Astrocyte of the cerebellum (primary cell): ENCODE measurements around the gene CHSY3.
A peak's percentile ranks its signal among the peaks of the same experiment; 100 is the strongest.

ENCODE experiments used
- DNase-seq: peaks from one replicate; pipeline ENCODE4 v3.0.0-alpha.2; 2011; ENCODE audit warnings: low read depth
- H3K4me3 ChIP-seq: 2 replicates; pipeline ENCODE4 v1.5.1; 2011; ENCODE audit warnings: mild to moderate bottlenecking, low read depth, low read length, moderate library complexity
- CTCF ChIP-seq: IDR thresholded peaks from 2 replicates; pipeline ENCODE4 v1.5.1; 2012; ENCODE audit warnings: low read length, low read depth, moderate library complexity, mild to moderate bottlenecking; ENCODE audit errors: missing control alignments
- in situ Hi-C: cut with HindIII; loops from 2 replicates; pipeline ENCODE4 v1.10.0; 2017; ENCODE audit warnings: low sequenced_read_pairs

The CHSY3 gene

DNA sequence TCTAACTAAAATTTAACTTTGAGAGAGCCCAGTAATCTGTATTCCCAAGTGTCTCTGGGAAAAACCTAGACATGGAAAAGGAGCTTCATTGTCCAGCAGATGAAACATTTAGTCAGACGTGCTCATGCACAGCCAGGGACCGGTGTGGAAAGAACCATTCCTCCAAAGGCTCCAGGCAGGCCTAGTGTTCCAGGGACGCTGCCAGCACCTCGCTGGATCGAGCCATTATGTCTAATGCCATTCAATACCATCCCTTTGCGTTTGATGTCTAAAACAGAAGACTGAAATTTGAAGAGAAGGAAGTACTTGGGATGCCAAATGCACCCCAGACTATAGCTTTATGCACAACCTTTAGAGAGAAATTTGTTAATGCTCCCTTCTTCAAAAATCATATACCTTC, 1.4 kb upstream of the CHSY3 start:
- in situ Hi-C loops = no loop called here
- TF ChIP-seq CTCF = no peak
- H3K4me3 ChIP-seq = no peak overlapping the region
- DNase-seq = no peak

- DNase-seq = no peak
- H3K4me3 ChIP-seq = peak overlapping the region; percentile 62
- in situ Hi-C loops = no loop called here
- TF ChIP-seq CTCF = no peak
Observed at GRCh38 chr5:129903466-129904101, 681 bp upstream of the CHSY3 start.

GRCh38 chr5:129904667-129905472, 605 bp downstream of the CHSY3 start:
- in situ Hi-C loops = no loop called here
- no peak for TF ChIP-seq CTCF
- DNase-seq = no peak
- H3K4me3 ChIP-seq = peak overlapping the region; percentile 62

GRCh38 chr5:129905473-129906176, 1.4 kb downstream of the CHSY3 start:
- H3K4me3 ChIP-seq = peak overlapping the region; percentile 62

GRCh38 chr5:129906177-129906887, 2.1 kb downstream of the CHSY3 start:
- TF ChIP-seq CTCF = peak; percentile 30
- DNase-seq = peak; percentile 24
- H3K4me3 ChIP-seq = peak overlapping the region; percentile 62
- in situ Hi-C loops = no loop called here

More at GRCh38 chr5:129905473-129906176, 1.4 kb downstream of the CHSY3 start:
- no peak for TF ChIP-seq CTCF
- no peak for DNase-seq
- in situ Hi-C loops = no loop called here

DNA sequence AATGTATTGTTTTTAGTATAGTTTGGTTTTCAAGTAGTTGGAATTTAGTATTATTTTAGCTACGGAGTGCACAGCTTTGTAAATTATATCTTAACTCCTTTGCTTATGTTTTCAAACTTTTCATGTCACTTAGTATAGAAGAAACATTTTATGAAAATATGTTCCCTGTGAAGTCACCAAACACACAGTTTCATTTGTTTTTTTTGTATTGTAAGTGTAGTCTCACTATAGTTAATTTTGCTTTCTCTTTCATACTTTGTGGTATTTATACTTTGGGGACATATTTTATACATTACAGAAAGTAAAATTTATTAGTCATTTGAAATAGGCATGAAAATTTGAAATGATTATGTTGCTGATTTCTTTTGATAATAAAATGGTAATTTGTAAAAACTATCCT, 5.0 kb downstream of the CHSY3 start:
- TF ChIP-seq CTCF = no peak
- no peak for DNase-seq
- no peak overlapping the region for H3K4me3 ChIP-seq
- in situ Hi-C loops = no loop called here
